OCI-LY3 (cell line): ENCODE results near the gene CCNG2.

Experiments
- CTCF ChIP-seq: fragments of 200-600, 300-600 bp; sonication (generic); IDR thresholded peaks from 2 replicates; pipeline ENCODE4 v1.5.1; 2014; ENCODE audit warnings: antibody characterized with exemption, low read length, low read depth
- EZH2phosphoT487 ChIP-seq: fragments of 200-600 bp; shearing (Covaris generic); IDR thresholded peaks from 2 replicates; pipeline ENCODE4 v1.6.1; 2018; ENCODE audit warnings: antibody characterized with exemption, mixed run types, low read depth

- no peak for TF ChIP-seq CTCF
- TF ChIP-seq EZH2phosphoT487: no peak
These were observed 40.4 kb downstream of the CCNG2 start for GRCh38 chr4:77197361-77197760.
